K562 (cell line): ENCODE measurements around the gene FADS1. TPM values are rescaled to one million over a fixed set of nuclear protein-coding genes. Genes with fewer than 3 reads are reported as not detected.

Experiments
- CHD4 ChIP-seq: fragments of 200-600 bp; sonication (generic); IDR thresholded peaks from 3 replicates; pipeline ENCODE4 v1.6.1; 2012; ENCODE audit warnings: low read depth, mild to moderate bottlenecking, mixed read lengths, low read length, inconsistent platforms; ENCODE audit not compliant: insufficient read depth, insufficient replicate concordance, poor library complexity, severe bottlenecking
- CSDE1 ChIP-seq, 2 experiments: fragments of 450-650 bp; IDR thresholded peaks; 2 replicates each; pipeline ENCODE4 v1.6.1; 2016; ENCODE audit warnings: mild to moderate bottlenecking in 1 of 2
- ESRRA ChIP-seq: fragments of 450-650 bp; IDR thresholded peaks from 2 replicates; pipeline ENCODE4 v1.6.1; 2014; ENCODE audit warnings: low read depth, mild to moderate bottlenecking, moderate library complexity, borderline replicate concordance
- ETS2 ChIP-seq: IDR thresholded peaks from 2 replicates; pipeline ENCODE4 v1.6.1; 2016; ENCODE audit warnings: borderline replicate concordance, missing genetic modification characterization, mild to moderate bottlenecking, moderate library complexity, missing compliant biosample characterization; ENCODE audit not compliant: poor library complexity, severe bottlenecking
- GTF2B ChIP-seq: IDR thresholded peaks from 2 replicates; pipeline ENCODE4 v1.6.1; 2011; ENCODE audit not compliant: insufficient read length; ENCODE audit errors: extremely low read depth
- NCOA2 ChIP-seq, 2 experiments: fragments of 450-650 bp; IDR thresholded peaks; 2 replicates each; pipeline ENCODE4 v1.6.1; 2018; ENCODE audit warnings: mild to moderate bottlenecking in 2 of 2, moderate library complexity in 1 of 2; ENCODE audit not compliant: partially characterized antibody in 2 of 2
- NFYB ChIP-seq: IDR thresholded peaks from 2 replicates; pipeline ENCODE4 v1.6.1; 2011; ENCODE audit warnings: mild to moderate bottlenecking, moderate library complexity; ENCODE audit not compliant: insufficient read length; ENCODE audit errors: extremely low read depth
- NKRF ChIP-seq: fragments of 450-650 bp; IDR thresholded peaks from 2 replicates; pipeline ENCODE4 v1.6.1; 2016; ENCODE audit warnings: borderline replicate concordance
- POLR2G ChIP-seq: fragments of 200-400 bp; formaldehyde crosslinking; IDR thresholded peaks from 2 replicates; pipeline ENCODE4 v1.6.1; 2017; ENCODE audit warnings: low read depth, mild to moderate bottlenecking, antibody characterized with exemption, low read length, moderate library complexity
- SMC3 ChIP-seq: conservative IDR thresholded peaks from 2 replicates; pipeline ENCODE4 v1.6.1; 2011; ENCODE audit warnings: low read depth, low read length, improper control_type of control experiment; ENCODE audit not compliant: insufficient read depth
- SP2 ChIP-seq: IDR thresholded peaks from 2 replicates; pipeline ENCODE4 v1.6.1; 2011; ENCODE audit warnings: mild to moderate bottlenecking, low read depth, low read length, moderate library complexity; ENCODE audit not compliant: poor library complexity, severe bottlenecking; ENCODE audit errors: extremely low read depth
- STAT5B ChIP-seq: fragments of 250-450 bp; sonication (Bioruptor Pico); IDR thresholded peaks from 2 replicates; pipeline ENCODE4 v1.8.0; 2021; ENCODE audit warnings: mild to moderate bottlenecking, inconsistent platforms
- TSHZ1 ChIP-seq: fragments of 250-450 bp; sonication (Bioruptor Pico); IDR thresholded peaks from 2 replicates; pipeline ENCODE4 v1.4.0; 2020; ENCODE audit warnings: mild to moderate bottlenecking, moderate library complexity
- ZBTB2 ChIP-seq: fragments of 450-650 bp; IDR thresholded peaks from 2 replicates; pipeline ENCODE4 v1.6.1; 2016; ENCODE audit warnings: antibody characterized with exemption
- ZNF197 ChIP-seq: fragments of 200-800 bp; sonication (Bioruptor generic); IDR thresholded peaks from 2 replicates; pipeline ENCODE4 v1.6.1; 2016; ENCODE audit warnings: low read depth, missing genetic modification characterization, missing compliant biosample characterization
- ZNF253 ChIP-seq: fragments of 250-450 bp; sonication (Bioruptor Pico); conservative IDR thresholded peaks from 2 replicates; pipeline ENCODE4 v1.6.1; 2021; ENCODE audit warnings: mild to moderate bottlenecking
- ZNF444 ChIP-seq: fragments of 250-450 bp; sonication (Bioruptor Pico); IDR thresholded peaks from 2 replicates; pipeline ENCODE4 v1.4.0; 2020; ENCODE audit warnings: mild to moderate bottlenecking, moderate library complexity
- ZNF717 ChIP-seq: fragments of 250-450 bp; sonication (Bioruptor Pico); IDR thresholded peaks from 2 replicates; pipeline ENCODE4 v1.5.0; 2021
- polyA plus RNA-seq, 8 experiments: library from polyadenylated mRNA; depleted of rRNA in 4 of 8; stranded (reverse) in 5 of 8; unstranded in 3 of 8; fragments of >200 nt; fragmentation: Nextera tagmentation in 2 of 8; fragmentation: Illumina TruSeq in 1 of 8; extraction: Ambion mirVana in 2 of 8; extraction: Trizol in 1 of 8; gene quantifications; 2 replicates each; pipeline versions ENCODE4 v1.2.1 to v1.2.3, GENCODE V29; 2011 to 2014; ENCODE audit warnings: inconsistent platforms in 1 of 8, missing spikeins in 1 of 8
- total RNA-seq, 7 experiments: library from RNA; depleted of rRNA in 6 of 7; stranded (reverse); fragments of >200 nt in 6 of 7; fragmentation: Illumina TruSeq in 2 of 7; extraction: Trizol in 2 of 7; gene quantifications; 2 replicates each; pipeline versions ENCODE4 v1.2.1 to v1.2.3, GENCODE V29; 2011 to 2021; ENCODE audit warnings: low replicate concordance in 1 of 7

FADS1 gene
- total and polyA plus RNA-seq, 9 of the 15 experiments (the other 6 are each of a cell fraction or from before 2014, with no cell fraction given) = 110 to 864 (median 364) TPM

- TF ChIP-seq STAT5B (CRISPR knock-in tag) = no peak
- no peak for TF ChIP-seq TSHZ1 (CRISPR knock-in tag)
- peak; percentile 42; the same call in 1 of the 2 replicates for TF ChIP-seq NKRF
- TF ChIP-seq SP2 = no peak
- TF ChIP-seq GTF2B = no peak
- TF ChIP-seq SMC3 = no peak
- TF ChIP-seq ZNF444 = peak; percentile 38; the same call in 1 of the 2 replicates
- TF ChIP-seq ESRRA = peak; percentile 82; the same call in 1 of the 2 replicates
- TF ChIP-seq ZNF197 = no peak
- no peak for TF ChIP-seq ETS2
- TF ChIP-seq NFYB = peak; percentile 37
- TF ChIP-seq ZNF253 (CRISPR knock-in tag) = no peak
- no peak for TF ChIP-seq CHD4
- TF ChIP-seq CSDE1 (IDR thresholded peaks at IDR 0.05) = no peak
- no peak for TF ChIP-seq ZNF717
- peak; percentile 90 for TF ChIP-seq POLR2G
- peak; percentile 99 for TF ChIP-seq ZBTB2
- TF ChIP-seq NCOA2 (IDR thresholded peaks at IDR 0.05; ENCODE audit: partially characterized antibody in 2 of 2) = no peak
These were observed 1.6 kb downstream of the FADS1 start (continued) for GRCh38 chr11:61814958-61815789.
